Cardiac muscle cell (in vitro differentiated cells and primary cell): ENCODE results near the gene BCAS3. TPM values are rescaled to one million over a fixed set of nuclear protein-coding genes. Genes with fewer than 3 reads are reported as not detected.
A peak's percentile ranks its signal among the peaks of the same experiment; 100 is the strongest.

Experiments used
- DNase-seq, 2 donors: peaks; one replicate each; pipeline versions ENCODE4 v3.0.0 to v3.0.0-alpha.2; 2010 to 2017; ENCODE audit warnings: low read depth in 1 of 2, low spot score in 1 of 2
- H3K27ac ChIP-seq: fragments of 200-600 bp; sonication (generic); 2 replicates; pipeline ENCODE4 v1.5.1; 2016
- H3K27me3 ChIP-seq: fragments of 200-600 bp; sonication (generic); 2 replicates; pipeline ENCODE4 v1.6.0; 2016; ENCODE audit warnings: control low read depth
- H3K36me3 ChIP-seq: fragments of 200-600 bp; sonication (generic); 2 replicates; pipeline ENCODE4 v1.5.1; 2016; ENCODE audit warnings: control low read depth
- H3K4me1 ChIP-seq: fragments of 200-600 bp; sonication (generic); 2 replicates; pipeline ENCODE4 v1.8.1; 2017; ENCODE audit warnings: low read depth, mild to moderate bottlenecking, mixed run types
- H3K4me3 ChIP-seq: fragments of 200-600 bp; sonication (generic); 2 replicates; pipeline ENCODE4 v1.5.1; 2016; ENCODE audit warnings: mild to moderate bottlenecking
- H3K9me3 ChIP-seq: fragments of 200-600 bp; sonication (generic); 2 replicates; pipeline ENCODE4 v1.5.1; 2017; ENCODE audit warnings: low read depth, mild to moderate bottlenecking, control low read depth
- polyA plus RNA-seq: library from polyadenylated mRNA; unstranded; fragments of >200 nt; fragmentation: Nextera tagmentation; extraction: Ambion mirVana; gene quantifications from 2 replicates; pipeline ENCODE4 v1.2.1, GENCODE V29; 2016
- total RNA-seq: library from RNA; depleted of rRNA; stranded (reverse); fragments of >200 nt; gene quantifications from 2 replicates; pipeline ENCODE4 v1.2.3, GENCODE V29; 2016
- TF ChIP-seq, protein P1 (sequence below): IDR thresholded peaks from 2 replicates; pipeline ENCODE4 v1.5.1; 2012; ENCODE audit warnings: low read depth, mild to moderate bottlenecking, low read length

Gene BCAS3
- total and polyA plus RNA-seq, 2 experiments from 2014 or later, result 36.5 to 39.6 TPM

GRCh38 chr17:60645918-60646523 lies 31.6 kb upstream of the BCAS3 start:
- no peak overlapping the region for H3K4me3 ChIP-seq
- peak overlapping the region; percentile 58 for H3K27ac ChIP-seq
- H3K36me3 ChIP-seq, result peaks cover 7% of the 10 kb centered on the region
- no peaks in the 10 kb centered on the region for H3K27me3 ChIP-seq
- TF ChIP-seq, protein P1, sequence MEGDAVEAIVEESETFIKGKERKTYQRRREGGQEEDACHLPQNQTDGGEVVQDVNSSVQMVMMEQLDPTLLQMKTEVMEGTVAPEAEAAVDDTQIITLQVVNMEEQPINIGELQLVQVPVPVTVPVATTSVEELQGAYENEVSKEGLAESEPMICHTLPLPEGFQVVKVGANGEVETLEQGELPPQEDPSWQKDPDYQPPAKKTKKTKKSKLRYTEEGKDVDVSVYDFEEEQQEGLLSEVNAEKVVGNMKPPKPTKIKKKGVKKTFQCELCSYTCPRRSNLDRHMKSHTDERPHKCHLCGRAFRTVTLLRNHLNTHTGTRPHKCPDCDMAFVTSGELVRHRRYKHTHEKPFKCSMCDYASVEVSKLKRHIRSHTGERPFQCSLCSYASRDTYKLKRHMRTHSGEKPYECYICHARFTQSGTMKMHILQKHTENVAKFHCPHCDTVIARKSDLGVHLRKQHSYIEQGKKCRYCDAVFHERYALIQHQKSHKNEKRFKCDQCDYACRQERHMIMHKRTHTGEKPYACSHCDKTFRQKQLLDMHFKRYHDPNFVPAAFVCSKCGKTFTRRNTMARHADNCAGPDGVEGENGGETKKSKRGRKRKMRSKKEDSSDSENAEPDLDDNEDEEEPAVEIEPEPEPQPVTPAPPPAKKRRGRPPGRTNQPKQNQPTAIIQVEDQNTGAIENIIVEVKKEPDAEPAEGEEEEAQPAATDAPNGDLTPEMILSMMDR, result no peak
- no peak for DNase-seq
- H3K4me1 ChIP-seq, result peaks cover 15% of the 10 kb centered on the region
- no peaks in the 10 kb centered on the region for H3K9me3 ChIP-seq

- Histone ChIP-seq H3K9me3 (no peaks in the 10 kb centered on the region), H3K27me3 (no peaks in the 10 kb centered on the region), H3K27ac (no peak overlapping the region), H3K36me3 (peaks cover 7% of the 10 kb centered on the region), H3K4me1 (peaks cover 8% of the 10 kb centered on the region), H3K4me3 (no peak overlapping the region)
- TF ChIP-seq, protein P1, result no peak
- no peak for DNase-seq
These were observed 30.9 kb upstream of the BCAS3 start for GRCh38 chr17:60646701-60647100.

GRCh38 chr17:60647705-60648104 lies 29.9 kb upstream of the BCAS3 start:
- H3K4me3 ChIP-seq, result no peak overlapping the region
- H3K36me3 ChIP-seq, result peaks cover 7% of the 10 kb centered on the region

DNA sequence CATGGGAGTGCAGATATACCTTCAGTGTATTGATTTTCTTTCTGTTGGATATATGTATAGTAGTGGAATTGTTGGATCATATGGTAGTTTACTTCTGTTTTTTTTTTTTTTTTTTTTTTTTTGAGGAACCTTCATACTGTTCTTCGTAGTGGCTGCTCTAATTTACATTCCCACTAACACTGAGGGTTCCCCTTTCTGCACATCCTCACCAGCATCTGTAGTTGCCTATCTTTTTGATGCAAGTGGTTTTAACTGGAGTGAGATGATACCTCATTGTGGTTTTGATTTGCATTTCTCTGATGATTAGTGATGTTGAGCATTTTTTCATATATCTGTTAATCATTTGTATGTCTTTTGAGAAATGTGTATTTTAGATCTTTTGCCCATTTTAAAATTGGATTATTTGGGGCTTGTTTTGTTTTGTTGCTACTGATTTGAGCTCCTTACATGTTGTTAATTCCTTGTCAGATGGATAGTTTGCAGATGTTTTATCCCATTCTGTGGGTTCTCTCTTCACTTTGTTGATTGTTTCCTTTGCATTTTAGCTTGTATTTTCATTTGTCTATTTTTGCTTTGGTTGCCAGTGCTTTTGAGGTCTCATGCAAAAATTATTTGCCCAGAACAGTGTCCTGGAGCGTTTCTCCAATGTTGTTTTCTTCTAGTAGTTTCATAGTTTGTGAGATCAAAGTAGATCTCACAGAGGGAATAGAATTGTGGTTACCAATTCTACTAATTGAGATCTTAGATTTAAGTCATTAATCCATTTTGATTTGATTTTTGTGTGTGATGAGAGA lies 25.0 kb upstream of the BCAS3 start:
- DNase-seq, result no peak
- H3K27ac ChIP-seq, result no peak overlapping the region
- no peaks in the 10 kb centered on the region for H3K27me3 ChIP-seq
- TF ChIP-seq, protein P1, result no peak
- H3K4me1 ChIP-seq, result no peaks in the 10 kb centered on the region
- peaks cover 15% of the 10 kb centered on the region for H3K36me3 ChIP-seq
- H3K9me3 ChIP-seq, result no peaks in the 10 kb centered on the region
- no peak overlapping the region for H3K4me3 ChIP-seq

More at GRCh38 chr17:60647705-60648104, 29.9 kb upstream of the BCAS3 start:
- DNase-seq, result no peak
- no peaks in the 10 kb centered on the region for H3K9me3 ChIP-seq
- H3K4me1 ChIP-seq, result peaks cover 6% of the 10 kb centered on the region
- TF ChIP-seq, protein P1, result no peak
- H3K27ac ChIP-seq, result no peak overlapping the region
- H3K27me3 ChIP-seq, result no peaks in the 10 kb centered on the region

- TF ChIP-seq, protein P1, result no peak
- H3K36me3 ChIP-seq, result peaks cover 15% of the 10 kb centered on the region
- no peaks in the 10 kb centered on the region for H3K9me3 ChIP-seq
- H3K4me3 ChIP-seq, result no peak overlapping the region
- H3K27ac ChIP-seq, result no peak overlapping the region
- no peaks in the 10 kb centered on the region for H3K27me3 ChIP-seq
- no peak for DNase-seq
- no peaks in the 10 kb centered on the region for H3K4me1 ChIP-seq
These were observed 24.1 kb upstream of the BCAS3 start for GRCh38 chr17:60653569-60653968.
